IMR-90 (cell line): ENCODE data around the gene FBXO40. TPM values are rescaled to one million over a fixed set of nuclear protein-coding genes. Genes with fewer than 3 reads are reported as not detected.

ENCODE experiments used
- ATAC-seq: fragments of 200-7000 bp; cut with Tn5 transposase; 2 replicates; pipeline ENCODE4 v1.9.1; 2020; ENCODE audit warnings: low read depth, mild to moderate bottlenecking, moderate library complexity
- BruUV-seq: library from RNA; stranded (reverse); fragments of 400-500 nt; replicated peaks from 2 replicates; lab custom pipeline; 2021; lab: Mats Ljungman, UMichigan
- CTCF ChIA-PET: fragments of 300-600 bp; formaldehyde crosslinking; extraction: SDS; loops from one replicate; lab custom pipeline; 2021; ENCODE audit warnings: antibody characterized with exemption; lab: Yijun Ruan, JAX
- POLR2A ChIA-PET: fragments of 300-600 bp; sonication (Branson Sonifier 250); formaldehyde crosslinking; loops from one replicate; lab custom pipeline; 2022; ENCODE audit warnings: antibody characterized with exemption; ENCODE audit not compliant: unreplicated experiment; lab: Charles Lee
- DNase-seq: peaks from one replicate; pipeline ENCODE4 v3.0.0; 2013
- H2AFZ ChIP-seq: replicated peaks from 2 replicates; pipeline ENCODE3; 2013; ENCODE audit warnings: low read length, mild to moderate bottlenecking; ENCODE audit not compliant: poor library complexity
- H2AK5ac ChIP-seq: 2 replicates; pipeline ENCODE4 v1.6.1; 2013; ENCODE audit warnings: low read depth, low read length, inconsistent platforms
- H2AK9ac ChIP-seq: replicated peaks from 2 replicates; pipeline ENCODE3; 2013; ENCODE audit warnings: mild to moderate bottlenecking, low read depth, low read length, moderate library complexity; ENCODE audit not compliant: poor library complexity
- H2BK120ac ChIP-seq: 2 replicates; pipeline ENCODE4 v1.6.1; 2013; ENCODE audit warnings: low read depth, low read length, inconsistent platforms
- H2BK15ac ChIP-seq: 3 replicates; pipeline ENCODE4 v1.6.1; 2013; ENCODE audit warnings: low read depth, low read length, inconsistent platforms
- H2BK20ac ChIP-seq: 2 replicates; pipeline ENCODE4 v1.6.1; 2013; ENCODE audit warnings: low read depth, mild to moderate bottlenecking, inconsistent platforms, low read length, moderate library complexity
- H2BK5ac ChIP-seq: 2 replicates; pipeline ENCODE4 v1.6.1; 2013; ENCODE audit warnings: mild to moderate bottlenecking, low read depth, low read length, inconsistent platforms; ENCODE audit not compliant: poor library complexity, severe bottlenecking
- H3K14ac ChIP-seq: replicated peaks from 2 replicates; pipeline ENCODE4 v1.6.1; 2013; ENCODE audit warnings: low read depth, low read length, inconsistent platforms
- H3K18ac ChIP-seq: 2 replicates; pipeline ENCODE4 v1.6.1; 2013; ENCODE audit warnings: low read depth, low read length, control low read depth
- H3K23ac ChIP-seq: 2 replicates; pipeline ENCODE4 v1.6.1; 2013; ENCODE audit warnings: low read depth, low read length, inconsistent platforms
- H3K27ac ChIP-seq: 2 replicates; pipeline ENCODE4 v1.5.1; 2013; ENCODE audit warnings: mild to moderate bottlenecking, control low read depth, low read length; ENCODE audit not compliant: insufficient read depth
- H3K27me3 ChIP-seq: 2 replicates; pipeline ENCODE4 v1.6.1; 2013; ENCODE audit warnings: low read length; ENCODE audit not compliant: control insufficient read depth, insufficient read depth
- H3K36me3 ChIP-seq: 2 replicates; pipeline ENCODE4 v1.6.1; 2013; ENCODE audit warnings: low read length, mixed read lengths; ENCODE audit not compliant: control insufficient read depth, insufficient read depth
- H3K4ac ChIP-seq: 2 replicates; pipeline ENCODE4 v1.6.1; 2013; ENCODE audit warnings: low read depth, low read length, inconsistent platforms
- H3K4me1 ChIP-seq: 2 replicates; pipeline ENCODE4 v1.6.1; 2013; ENCODE audit warnings: low read length, mixed read lengths; ENCODE audit not compliant: control insufficient read depth, insufficient read depth
- H3K4me2 ChIP-seq: 2 replicates; pipeline ENCODE4 v1.6.1; 2013; ENCODE audit warnings: low read depth, mild to moderate bottlenecking, control low read depth, low read length, moderate library complexity
- H3K4me3 ChIP-seq: 2 replicates; pipeline ENCODE4 v1.5.1; 2013; ENCODE audit warnings: low read depth, mild to moderate bottlenecking, control low read depth, low read length, moderate library complexity; ENCODE audit not compliant: insufficient read depth
- H3K56ac ChIP-seq: 2 replicates; pipeline ENCODE4 v1.6.1; 2013; ENCODE audit warnings: low read length, inconsistent platforms; ENCODE audit not compliant: insufficient read depth; ENCODE audit errors: extremely low read depth
- H3K79me1 ChIP-seq, 2 experiments: 2 replicates each; pipeline ENCODE4 v1.6.1; 2013; ENCODE audit warnings: low read length in 2 of 2, inconsistent platforms in 1 of 2, low read depth in 1 of 2
- H3K9ac ChIP-seq: 2 replicates; pipeline ENCODE4 v1.6.1; 2013; ENCODE audit warnings: low read depth, low read length, control low read depth
- H3K9me1 ChIP-seq: 2 replicates; pipeline ENCODE4 v1.6.1; 2013; ENCODE audit warnings: low read length, inconsistent platforms; ENCODE audit not compliant: insufficient read depth
- H3K9me3 ChIP-seq: 2 replicates; pipeline ENCODE4 v1.6.1; 2013; ENCODE audit warnings: low read length; ENCODE audit not compliant: control insufficient read depth, insufficient read depth
- H4K20me1 ChIP-seq: 2 replicates; pipeline ENCODE4 v1.6.1; 2013; ENCODE audit warnings: low read length, inconsistent platforms; ENCODE audit not compliant: insufficient read depth
- H4K5ac ChIP-seq: 2 replicates; pipeline ENCODE4 v1.6.1; 2013; ENCODE audit warnings: mild to moderate bottlenecking, low read depth, low read length, control low read depth
- H4K8ac ChIP-seq, 2 experiments: 2 replicates each; pipeline ENCODE4 v1.6.1; 2013; ENCODE audit warnings: low read depth in 2 of 2, low read length in 2 of 2, control low read depth in 1 of 2, inconsistent platforms in 1 of 2
- H4K91ac ChIP-seq: 2 replicates; pipeline ENCODE4 v1.6.1; 2013; ENCODE audit warnings: low read depth, low read length, inconsistent platforms; ENCODE audit not compliant: insufficient read depth
- CEBPB ChIP-seq: IDR thresholded peaks from 2 replicates; pipeline ENCODE4 v1.6.1; 2012; ENCODE audit warnings: low read depth, low read length, improper control_type of control experiment
- CHD1 ChIP-seq: IDR thresholded peaks from 2 replicates; pipeline ENCODE4 v1.6.1; 2012; ENCODE audit warnings: low read depth, low read length, improper control_type of control experiment
- CTCF ChIP-seq: conservative IDR thresholded peaks from 2 replicates; pipeline ENCODE4 v1.5.1; 2012; ENCODE audit warnings: mild to moderate bottlenecking, low read depth, low read length, improper control_type of control experiment
- MAFK ChIP-seq: IDR thresholded peaks from 2 replicates; pipeline ENCODE4 v1.6.1; 2012; ENCODE audit warnings: low read depth, low read length, improper control_type of control experiment
- MAZ ChIP-seq: IDR thresholded peaks from 2 replicates; pipeline ENCODE4 v1.6.1; 2012; ENCODE audit warnings: low read depth, mild to moderate bottlenecking, low read length, improper control_type of control experiment, moderate library complexity, borderline replicate concordance
- MXI1 ChIP-seq: IDR thresholded peaks from 2 replicates; pipeline ENCODE4 v1.6.1; 2012; ENCODE audit warnings: low read depth, mild to moderate bottlenecking, low read length, moderate library complexity, borderline replicate concordance
- NFE2L2 ChIP-seq: fragments of 150-350 bp; IDR thresholded peaks from 2 replicates; pipeline ENCODE4 v1.6.1; 2016; ENCODE audit warnings: low read depth, mild to moderate bottlenecking, low read length
- RFX5 ChIP-seq: IDR thresholded peaks from 2 replicates; pipeline ENCODE4 v1.8.0; 2012; ENCODE audit warnings: low read depth, mild to moderate bottlenecking, low read length, moderate library complexity
- WGBS, 2 experiments: methylation state at CpG; one replicate each; pipeline versions ENCODE4 v1.1.5 to v1.1.7; 2013; ENCODE audit warnings: missing lambda C conversion rate in 2 of 2; ENCODE audit not compliant: insufficient read length in 1 of 2; ENCODE audit errors: extremely low coverage in 2 of 2; 5-methylcytosine and 5-hydroxymethylcytosine counted together
- dilution Hi-C: fragments of 300-500 bp; cut with HindIII; formaldehyde crosslinking; loops from one replicate; pipeline ENCODE4 v1.14.3; 2018; ENCODE audit warnings: low sequenced_read_pairs; ENCODE audit not compliant: unreplicated experiment
- in situ Hi-C: fragments of 300-500 bp; cut with MboI; formaldehyde crosslinking; loops from 3 replicates; pipeline ENCODE4 v1.14.3; 2019; ENCODE audit warnings: low sequenced_read_pairs, inconsistent platforms, mixed read lengths
- intact Hi-C: fragments of 100-400 bp; cut with micrococcal nuclease; formaldehyde crosslinking; loops from 2 replicates; pipeline ENCODE4 v1.10.0; 2022
- polyA plus RNA-seq, 3 experiments: library from polyadenylated mRNA; depleted of rRNA; stranded (reverse); fragments of >200 nt; gene quantifications; 2 replicates each; pipeline ENCODE4 v1.2.3, GENCODE V29; 2012; ENCODE audit warnings: low replicate concordance in 1 of 3
- total RNA-seq: library from RNA; depleted of rRNA; stranded (reverse); fragments of >200 nt; gene quantifications from 2 replicates; pipeline ENCODE4 v1.2.3, GENCODE V29; 2012
- TF ChIP-seq, protein P1 (sequence below): fragments of 150-350 bp; IDR thresholded peaks from 2 replicates; pipeline ENCODE4 v1.6.1; 2017; ENCODE audit warnings: mild to moderate bottlenecking, antibody characterized with exemption, low read length, low read depth
- TF ChIP-seq, protein P2 (sequence below): fragments of 150-350 bp; IDR thresholded peaks from 2 replicates; pipeline ENCODE4 v1.6.1; 2016; ENCODE audit warnings: low read depth, mild to moderate bottlenecking, low read length, moderate library complexity, borderline replicate concordance

FBXO40 gene
- total and polyA plus RNA-seq, 2 of the 4 experiments (the other 2 are of a cell fraction), result not detected

GRCh38 chr3:121630355-121630754 is 37.2 kb downstream of the FBXO40 start:
- H2AFZ ChIP-seq, result no peak overlapping the region
- H3K4me1 ChIP-seq, result no peaks in the 10 kb centered on the region
- POLR2A ChIA-PET, result no interaction called here
- dilution Hi-C loops (no loop called here), intact Hi-C loops (no loop called here), in situ Hi-C loops (no loop called here)
- H4K20me1 ChIP-seq, result no peaks in the 10 kb centered on the region
- no peaks in the 10 kb centered on the region for H3K36me3 ChIP-seq
- H3K4me2 ChIP-seq, result no peak overlapping the region
- no CpG with 5 or more reads among the region's 1 CpG for WGBS, 2 experiments
- no peaks in the 10 kb centered on the region for H3K9me3 ChIP-seq
- TF ChIP-seq RFX5 (no peak), CTCF (no peak), MXI1 (no peak), NFE2L2 (no peak), CHD1 (no peak), CEBPB (no peak), MAFK (no peak), MAZ (no peak)
- TF ChIP-seq, protein P1, sequence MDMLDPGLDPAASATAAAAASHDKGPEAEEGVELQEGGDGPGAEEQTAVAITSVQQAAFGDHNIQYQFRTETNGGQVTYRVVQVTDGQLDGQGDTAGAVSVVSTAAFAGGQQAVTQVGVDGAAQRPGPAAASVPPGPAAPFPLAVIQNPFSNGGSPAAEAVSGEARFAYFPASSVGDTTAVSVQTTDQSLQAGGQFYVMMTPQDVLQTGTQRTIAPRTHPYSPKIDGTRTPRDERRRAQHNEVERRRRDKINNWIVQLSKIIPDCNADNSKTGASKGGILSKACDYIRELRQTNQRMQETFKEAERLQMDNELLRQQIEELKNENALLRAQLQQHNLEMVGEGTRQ, result no peak
- TF ChIP-seq, protein P2, sequence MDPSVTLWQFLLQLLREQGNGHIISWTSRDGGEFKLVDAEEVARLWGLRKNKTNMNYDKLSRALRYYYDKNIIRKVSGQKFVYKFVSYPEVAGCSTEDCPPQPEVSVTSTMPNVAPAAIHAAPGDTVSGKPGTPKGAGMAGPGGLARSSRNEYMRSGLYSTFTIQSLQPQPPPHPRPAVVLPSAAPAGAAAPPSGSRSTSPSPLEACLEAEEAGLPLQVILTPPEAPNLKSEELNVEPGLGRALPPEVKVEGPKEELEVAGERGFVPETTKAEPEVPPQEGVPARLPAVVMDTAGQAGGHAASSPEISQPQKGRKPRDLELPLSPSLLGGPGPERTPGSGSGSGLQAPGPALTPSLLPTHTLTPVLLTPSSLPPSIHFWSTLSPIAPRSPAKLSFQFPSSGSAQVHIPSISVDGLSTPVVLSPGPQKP, result no peak
- H2AK5ac ChIP-seq, result no peak overlapping the region
- H2BK5ac ChIP-seq, result no peak overlapping the region
- H4K91ac ChIP-seq, result no peak overlapping the region
- H3K27ac ChIP-seq, result no peak overlapping the region
- H4K5ac ChIP-seq, result no peak overlapping the region
- no peak overlapping the region for H3K18ac ChIP-seq
- no peak overlapping the region for H3K9ac ChIP-seq
- BruUV-seq, result no TSS peak
- ATAC-seq (no peak), DNase-seq (no peak)
- no peak overlapping the region for H3K14ac ChIP-seq
- no peak overlapping the region for H3K56ac ChIP-seq
- H3K9me1 ChIP-seq, result no peaks in the 10 kb centered on the region
- H3K27me3 ChIP-seq, result peaks cover 6% of the 10 kb centered on the region
- no peak overlapping the region for H2AK9ac ChIP-seq
- H3K4ac ChIP-seq, result no peak overlapping the region
- CTCF ChIA-PET, result no interaction called here
- no peak overlapping the region for H4K8ac ChIP-seq
- no peak overlapping the region for H2BK15ac ChIP-seq
- H3K4me3 ChIP-seq, result no peak overlapping the region
- no peak overlapping the region for H2BK120ac ChIP-seq
- no peak overlapping the region for H2BK20ac ChIP-seq
- H3K23ac ChIP-seq, result no peak overlapping the region
- H3K79me1 ChIP-seq, result no peaks in the 10 kb centered on the region
